ENCODE measurements around the gene ATL1.
"Not testable (repeated sequence)": the region's sequence is repeated elsewhere in the genome, so short reads cannot be mapped to it uniquely, and the experiment has no call there.

Gene ATL1

DNA sequence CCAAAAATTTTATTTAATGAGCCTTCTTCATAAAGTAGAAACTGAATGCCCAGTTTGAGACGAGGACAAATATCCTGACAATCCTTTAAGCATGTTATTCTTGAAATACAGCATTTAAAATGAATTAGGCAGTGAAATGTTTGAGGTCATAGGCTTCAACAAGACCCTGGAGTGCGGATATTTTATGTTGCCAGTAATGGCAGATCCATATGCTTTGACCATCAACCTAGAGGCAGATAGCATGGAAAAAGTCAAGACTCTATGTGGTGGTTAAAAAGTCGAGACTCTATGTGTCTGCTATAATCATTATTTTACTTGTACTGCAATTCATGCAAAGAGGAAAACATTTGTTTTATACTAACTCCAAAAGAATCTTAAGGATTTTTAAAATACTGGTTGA lies 25.5 kb upstream of the ATL1 start:
- DNase-seq (ENCODE audit: low read depth, low spot score): no peak

DNA sequence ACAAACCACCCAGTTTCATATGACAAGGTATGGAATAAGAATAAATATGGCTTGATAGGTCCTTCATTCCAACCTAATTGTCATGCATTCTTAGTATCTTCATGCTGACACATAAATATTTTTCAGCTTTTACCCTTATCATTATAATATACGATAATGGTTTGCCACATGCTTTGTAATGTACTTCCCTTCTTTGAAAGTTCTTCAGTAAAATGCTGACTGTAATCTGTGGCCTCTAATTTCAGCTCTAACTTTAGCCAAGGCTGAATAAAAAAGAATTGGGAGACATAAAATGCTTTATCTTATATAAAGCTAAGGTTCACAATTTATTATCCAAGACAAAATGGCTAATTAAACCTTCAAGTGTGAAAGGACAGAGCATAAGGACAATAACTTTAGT lies 24.9 kb upstream of the ATL1 start:
- DNase-seq (ENCODE audit: low read depth, low spot score): no peak

DNA sequence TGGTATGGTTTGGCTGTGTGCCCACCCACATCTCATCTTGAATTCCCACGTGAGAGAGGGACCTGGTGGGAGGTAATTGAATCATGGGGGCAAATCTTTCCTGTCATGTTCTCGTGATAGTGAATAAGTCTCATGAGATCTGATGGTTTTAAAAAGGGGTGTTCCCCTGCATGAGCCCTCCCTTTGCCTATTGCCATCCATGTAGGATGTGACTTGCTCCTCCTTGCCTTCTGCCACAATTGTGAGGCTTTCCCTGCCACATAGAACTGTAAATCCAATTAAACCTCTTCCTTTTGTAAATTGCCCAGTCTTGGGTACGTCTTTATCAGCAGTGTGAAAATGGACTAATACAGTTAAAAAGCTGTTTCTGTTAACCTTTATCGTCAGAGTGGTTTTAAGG lies 21.9 kb upstream of the ATL1 start:
- not testable (repeated sequence) for DNase-seq (ENCODE audit: low read depth, low spot score)

DNA sequence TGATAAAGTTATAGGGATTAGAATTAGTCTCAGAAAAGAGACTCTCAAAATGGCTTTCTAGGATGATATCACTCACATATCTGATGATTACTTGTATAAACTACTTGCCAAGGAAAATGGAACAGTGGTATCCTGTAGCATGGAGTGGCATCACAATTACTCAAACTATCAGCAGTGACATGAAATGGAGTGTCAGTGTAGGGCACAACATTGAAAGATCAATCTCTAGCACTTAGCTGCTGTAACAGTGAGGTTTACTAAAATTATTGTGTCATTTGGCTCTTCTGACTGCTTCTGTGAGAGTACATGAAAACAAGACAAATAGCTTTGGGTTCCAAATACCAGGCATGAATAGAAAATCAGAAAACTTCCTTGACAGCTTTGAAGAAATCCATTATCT lies 20.9 kb upstream of the ATL1 start:
- DNase-seq (ENCODE audit: low read depth, low spot score): no peak

DNA sequence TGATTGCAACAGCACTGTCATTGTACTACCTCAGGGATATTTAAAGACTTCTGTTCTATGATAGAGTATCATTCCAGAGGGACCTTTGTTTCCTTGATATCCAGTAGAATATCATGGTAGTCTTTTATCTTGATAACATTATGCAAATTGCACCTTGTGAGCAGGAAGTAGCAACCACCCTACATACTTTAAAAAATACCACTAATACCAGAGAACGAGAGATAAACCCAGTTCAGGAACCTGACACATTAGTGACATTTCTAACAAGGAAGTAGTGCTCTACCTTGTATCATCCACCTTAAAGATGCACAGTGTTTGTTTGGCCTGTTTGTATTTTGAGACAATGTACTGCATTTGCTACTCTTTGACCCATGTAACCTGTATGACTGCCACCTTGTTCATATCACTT lies 18.8 kb upstream of the ATL1 start:
- DNase-seq (ENCODE audit: low read depth, low spot score): no peak

DNA sequence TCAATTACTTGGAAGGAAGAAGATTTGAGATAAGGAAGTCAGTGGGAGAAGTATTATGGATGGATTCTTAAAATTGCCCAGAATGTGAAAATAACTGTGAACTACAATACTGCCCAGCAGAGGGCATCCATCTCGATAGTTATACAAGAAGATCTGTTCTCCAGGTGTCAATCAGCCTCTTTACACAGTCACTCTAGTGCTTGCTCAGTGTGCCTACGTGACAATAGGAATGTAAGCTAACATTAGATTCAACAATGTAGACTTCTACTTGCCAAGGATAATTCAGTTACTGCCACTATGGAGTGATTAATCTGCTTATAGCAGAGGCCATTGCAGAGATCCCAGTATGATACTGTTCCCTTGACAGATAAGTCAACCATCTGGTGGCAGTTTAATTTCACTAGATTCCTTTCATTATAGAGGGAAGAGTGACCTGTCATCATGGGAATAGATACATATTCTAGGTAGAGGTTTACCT lies 17.0 kb upstream of the ATL1 start:
- peak; percentile 65 for DNase-seq (ENCODE audit: low read depth, low spot score)

DNA sequence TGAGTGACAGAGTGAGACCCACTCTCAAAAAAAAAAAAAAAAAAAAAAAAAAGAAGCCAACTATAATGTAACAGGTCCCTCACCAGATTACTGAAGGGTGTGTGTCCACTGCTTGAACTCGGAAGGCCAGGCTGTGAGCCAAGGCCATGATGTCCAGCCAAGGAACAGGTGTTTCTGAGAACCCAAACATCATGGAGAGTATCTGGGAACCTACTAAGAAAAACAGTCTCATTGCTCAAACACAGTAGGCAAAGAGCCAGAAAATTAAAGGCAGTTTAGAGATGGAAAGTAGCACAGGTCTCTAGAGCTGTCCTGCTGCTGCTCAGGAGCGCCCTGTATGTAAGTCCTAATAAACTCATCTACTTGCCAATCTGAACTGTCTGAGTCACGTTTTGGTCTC lies 15.0 kb upstream of the ATL1 start:
- no peak for DNase-seq (ENCODE audit: low read depth, low spot score)

DNA sequence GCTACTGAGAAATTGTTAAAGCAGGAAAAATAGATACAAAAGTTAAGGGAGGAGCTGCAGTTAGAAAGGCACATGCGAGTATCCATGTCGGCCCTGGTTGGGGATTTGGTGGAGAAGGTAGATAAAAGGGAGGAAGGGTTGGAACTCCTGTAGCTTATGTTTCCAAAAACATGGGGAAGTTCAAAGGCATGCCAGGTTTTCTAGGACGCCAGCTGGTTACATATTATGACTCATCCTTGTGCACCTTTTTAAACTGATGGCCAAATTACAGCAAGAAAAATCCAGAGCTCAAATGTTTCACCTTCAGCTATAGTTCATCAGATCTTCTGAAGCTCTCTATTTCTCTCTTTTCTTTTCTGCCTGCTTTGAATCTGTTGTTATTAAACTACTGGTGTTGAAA lies 14.3 kb upstream of the ATL1 start:
- DNase-seq (ENCODE audit: low read depth, low spot score): peak; percentile 19

DNA sequence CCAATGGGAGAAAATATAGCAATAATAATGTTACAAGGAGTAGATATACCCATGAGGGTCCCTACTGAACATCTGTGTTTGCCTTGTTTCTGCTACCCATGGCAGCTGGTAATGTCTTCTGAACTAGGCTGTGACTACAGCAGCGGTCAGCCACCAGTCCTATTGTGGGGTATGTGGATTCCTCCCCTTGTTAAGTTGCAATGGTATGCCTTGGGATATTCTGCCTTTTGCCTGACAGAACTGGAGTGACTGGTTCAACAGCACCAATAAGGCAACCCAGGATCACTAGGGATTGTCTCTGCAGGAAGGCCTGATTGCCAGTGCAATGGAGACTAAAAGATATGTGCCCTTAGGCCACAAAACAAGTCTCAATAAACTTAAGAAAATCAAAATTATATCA lies 9.7 kb upstream of the ATL1 start:
- no peak for DNase-seq (ENCODE audit: low read depth, low spot score)

DNA sequence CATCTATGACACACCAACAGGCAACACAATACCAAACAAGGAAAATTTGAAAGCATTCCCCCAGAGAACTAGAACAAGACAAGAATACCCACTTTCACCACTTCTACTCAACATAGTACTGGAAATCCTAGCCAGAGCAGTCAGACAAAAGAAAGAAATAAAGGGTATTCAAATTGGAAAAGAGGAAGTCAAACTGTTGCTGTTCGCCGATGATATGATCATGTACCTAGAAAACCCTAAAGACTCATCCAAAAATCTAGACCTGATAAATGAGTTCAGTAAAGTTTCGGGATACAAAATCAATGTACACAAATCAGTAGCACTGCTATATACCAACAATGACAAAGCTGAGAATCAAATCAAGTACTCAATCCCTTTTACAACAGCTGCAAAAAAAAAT lies 8.1 kb upstream of the ATL1 start:
- no peak for DNase-seq (ENCODE audit: low read depth, low spot score)

DNA sequence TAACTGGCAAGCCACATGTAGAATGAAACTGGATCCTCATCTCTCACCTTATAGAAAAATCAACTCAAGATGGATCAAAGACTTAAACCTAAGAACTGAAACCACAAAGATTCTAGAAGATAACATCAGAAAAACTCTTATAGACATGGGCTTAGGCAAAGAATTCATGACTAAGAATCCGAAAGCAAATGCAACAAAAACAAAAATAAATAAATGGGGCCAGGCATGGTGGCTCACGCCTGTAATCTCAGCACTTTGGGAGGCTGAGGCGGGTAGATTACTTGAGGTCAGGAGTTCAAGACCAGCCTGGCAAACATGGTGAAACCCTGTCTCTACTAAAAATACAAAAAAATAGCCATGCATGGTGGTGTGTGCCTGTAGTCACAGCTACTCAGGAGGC lies 7.1 kb upstream of the ATL1 start:
- DNase-seq (ENCODE audit: low read depth, low spot score): not testable (repeated sequence)

DNA sequence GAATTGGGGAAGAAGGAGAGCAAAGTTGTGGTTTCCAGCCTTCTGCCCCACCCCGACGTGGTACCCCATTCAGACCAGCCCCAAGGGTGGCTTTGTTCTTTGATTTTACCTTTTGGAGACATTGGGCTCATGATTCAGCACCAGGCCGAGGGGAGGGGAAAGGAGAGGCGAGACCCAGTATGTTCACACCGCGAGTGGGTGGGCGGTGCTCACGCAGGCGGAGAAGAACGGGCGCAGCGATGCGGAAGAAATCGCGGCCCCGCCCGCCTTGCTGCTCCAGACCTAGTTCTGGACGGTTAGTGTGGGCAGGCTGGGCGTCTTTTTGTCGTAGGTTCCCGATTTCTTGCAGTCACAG lies 963 bp downstream of the ATL1 start:
- peak; percentile 86 for DNase-seq (ENCODE audit: low read depth, low spot score)

DNA sequence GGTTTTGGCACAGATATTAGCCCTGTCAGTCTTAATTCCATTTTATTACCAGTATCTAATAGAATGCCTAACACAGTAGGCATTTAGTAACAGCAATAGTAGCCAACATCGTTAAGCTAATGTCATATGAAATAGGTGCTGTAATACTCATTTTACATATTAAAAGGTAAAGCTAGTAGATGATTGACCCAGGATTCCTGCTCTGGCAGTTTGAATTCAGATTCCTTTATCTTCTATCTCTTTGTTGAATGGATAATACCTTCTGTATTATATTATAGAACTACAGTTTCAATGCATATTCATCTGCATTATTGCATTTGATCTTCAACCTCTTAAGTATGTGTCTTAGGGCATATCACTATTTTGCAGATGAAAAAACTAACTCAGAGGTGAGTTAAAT lies 2.9 kb downstream of the ATL1 start:
- DNase-seq (ENCODE audit: low read depth, low spot score): no peak

DNA sequence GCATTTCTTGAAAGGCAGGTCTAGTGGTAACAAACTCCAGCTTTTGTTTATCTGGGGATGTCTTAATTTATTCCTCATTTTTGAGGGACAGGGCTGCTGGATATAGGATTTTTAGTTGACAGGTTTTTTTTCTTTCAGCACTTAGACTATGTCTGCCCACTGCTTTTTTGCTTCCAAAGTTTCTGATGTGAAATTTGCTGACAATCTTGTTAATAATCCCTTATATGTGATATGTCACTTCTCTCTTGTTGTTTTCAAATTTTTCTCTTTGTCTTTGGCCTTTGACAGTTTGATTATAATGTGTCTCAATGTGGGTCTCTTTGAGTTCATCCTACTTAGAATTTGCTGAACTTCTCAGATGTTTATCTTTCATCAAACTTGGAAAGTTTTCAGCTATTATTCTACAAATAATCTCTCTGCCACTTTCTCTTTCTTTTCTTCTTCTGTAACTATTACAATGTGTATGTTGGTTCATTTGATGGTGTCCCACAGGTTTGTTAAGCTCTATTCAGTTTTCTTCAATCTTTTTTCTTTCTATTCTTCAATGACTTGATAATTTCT lies 9.8 kb downstream of the ATL1 start:
- DNase-seq (ENCODE audit: low read depth, low spot score): no peak

DNA sequence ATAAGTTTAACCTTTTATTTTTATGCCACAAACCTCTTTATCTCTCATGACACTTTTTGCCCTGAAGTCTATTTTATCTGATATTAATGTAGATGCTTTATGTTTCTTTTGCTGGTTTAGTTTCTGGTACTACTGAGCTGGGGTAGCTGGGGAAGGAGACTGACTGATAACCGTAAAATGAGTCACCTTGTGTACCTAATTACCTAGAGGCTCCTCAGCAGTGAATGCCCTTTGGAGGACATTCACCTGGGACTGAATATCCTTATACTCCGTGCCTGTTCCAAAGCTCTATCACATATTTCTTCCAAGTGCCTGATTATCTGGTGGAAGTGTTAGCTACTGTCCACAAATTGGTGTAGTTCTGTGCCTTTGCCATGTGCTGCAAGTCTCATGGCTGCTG lies 13.9 kb downstream of the ATL1 start:
- no peak for DNase-seq (ENCODE audit: low read depth, low spot score)

DNA sequence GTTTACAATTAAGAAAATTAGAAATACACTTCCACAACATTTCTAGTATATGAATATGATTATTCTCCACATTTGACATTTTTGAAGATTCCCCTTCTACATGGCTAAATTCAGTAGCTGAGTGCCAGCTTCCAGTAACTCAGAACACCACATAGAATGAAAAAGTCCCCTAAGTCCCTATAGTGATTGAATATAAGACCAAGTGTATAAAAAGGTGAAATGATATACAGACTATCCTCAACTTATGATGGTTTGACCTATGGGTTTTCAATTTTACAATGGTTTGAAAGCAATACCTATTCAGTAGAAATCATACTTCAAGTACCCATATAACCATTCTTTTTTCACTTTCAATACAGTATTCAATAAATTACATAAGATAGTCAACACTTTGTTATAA lies 15.8 kb downstream of the ATL1 start:
- DNase-seq (ENCODE audit: low read depth, low spot score): no peak

DNA sequence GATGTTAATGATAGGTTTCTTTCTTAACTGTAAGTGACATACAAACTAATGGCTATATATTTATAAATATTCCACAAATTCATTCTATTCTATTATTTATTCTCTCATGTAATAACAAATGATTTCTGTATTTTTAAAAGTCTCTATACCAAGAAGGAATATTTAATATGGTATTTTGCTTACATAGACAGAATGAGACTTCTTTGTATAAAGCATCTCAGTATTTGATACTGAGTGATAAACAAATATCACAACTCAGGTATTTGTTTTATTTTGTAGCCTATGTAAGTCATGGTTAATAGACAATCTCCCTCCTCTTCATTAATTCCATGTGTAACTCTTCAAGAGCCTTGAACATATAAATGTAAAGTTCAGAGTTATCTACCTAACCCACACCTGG lies 18.0 kb downstream of the ATL1 start:
- DNase-seq (ENCODE audit: low read depth, low spot score): no peak

DNA sequence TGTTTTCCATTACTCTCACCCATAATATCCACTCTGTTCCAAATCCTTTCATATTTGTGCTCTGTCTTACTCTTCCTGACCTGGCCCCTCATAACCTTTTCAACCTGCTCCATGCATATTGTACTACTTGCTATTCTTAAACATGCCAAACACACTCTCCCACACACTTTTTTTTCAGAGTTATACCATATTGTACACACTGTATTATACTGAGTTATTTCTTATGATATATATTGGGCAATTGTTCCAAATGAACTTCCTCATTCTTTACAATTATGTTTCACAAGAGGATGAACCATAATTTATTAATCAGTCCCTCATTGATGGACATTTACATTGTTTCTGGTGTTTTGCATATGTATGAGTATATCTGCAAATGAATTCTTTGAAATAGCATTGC lies 18.5 kb downstream of the ATL1 start:
- no peak for DNase-seq (ENCODE audit: low read depth, low spot score)

DNA sequence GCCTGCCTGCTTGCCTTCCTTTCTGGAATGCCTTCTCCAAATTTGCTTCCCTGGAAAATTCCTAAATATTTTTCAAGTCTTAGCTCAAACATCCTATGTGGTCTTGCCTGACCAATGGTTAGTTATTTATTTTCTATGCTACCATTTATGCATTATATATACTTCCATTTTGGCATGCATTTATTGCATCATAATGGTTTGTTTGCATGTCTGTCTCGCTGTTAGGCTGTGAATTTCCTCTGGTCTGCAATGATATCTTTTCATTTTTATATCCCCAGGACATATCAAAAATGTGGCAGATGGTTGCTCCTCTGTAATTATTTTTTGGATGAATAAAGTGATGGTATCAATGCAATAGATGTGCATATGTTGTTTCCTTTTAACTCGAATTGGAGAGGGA lies 30.5 kb downstream of the ATL1 start:
- no peak for DNase-seq (ENCODE audit: low read depth, low spot score)

DNA sequence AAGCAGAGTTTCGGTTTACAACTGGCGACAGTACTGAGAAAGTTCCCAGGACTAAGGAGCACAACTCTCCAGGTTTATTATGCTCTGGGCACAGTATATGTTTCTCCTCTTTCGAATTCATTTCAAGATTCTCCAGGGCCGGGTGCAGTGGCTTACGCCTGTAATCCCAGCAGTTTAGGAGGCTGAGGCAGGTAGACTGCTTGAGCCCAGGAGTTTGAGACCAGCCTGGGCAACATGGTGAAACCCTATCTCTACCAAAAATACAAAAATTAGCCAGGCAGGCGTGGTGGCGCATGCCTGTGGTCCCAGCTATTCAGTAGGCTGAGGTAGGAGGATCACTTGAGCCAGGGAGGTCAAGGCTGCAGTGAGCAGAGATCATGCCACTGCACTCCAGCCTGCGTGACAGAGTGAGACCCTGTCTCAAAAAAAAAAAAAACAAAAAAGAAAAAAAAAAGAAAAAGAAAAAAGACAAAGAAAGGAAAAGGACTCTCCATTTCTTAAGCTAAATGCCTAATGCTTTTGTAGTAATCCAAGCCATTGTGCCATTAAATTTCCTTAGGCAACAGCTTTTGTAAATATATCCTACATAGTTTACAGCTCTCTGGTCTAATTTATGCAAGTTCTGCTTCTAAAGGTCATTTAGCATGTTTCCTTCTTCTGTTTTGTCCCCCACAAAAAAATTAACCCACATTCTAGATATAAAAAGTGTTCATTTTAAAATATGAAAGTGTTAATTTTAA lies 34.8 kb downstream of the ATL1 start:
- DNase-seq (ENCODE audit: low read depth, low spot score): peak; percentile 9

DNA sequence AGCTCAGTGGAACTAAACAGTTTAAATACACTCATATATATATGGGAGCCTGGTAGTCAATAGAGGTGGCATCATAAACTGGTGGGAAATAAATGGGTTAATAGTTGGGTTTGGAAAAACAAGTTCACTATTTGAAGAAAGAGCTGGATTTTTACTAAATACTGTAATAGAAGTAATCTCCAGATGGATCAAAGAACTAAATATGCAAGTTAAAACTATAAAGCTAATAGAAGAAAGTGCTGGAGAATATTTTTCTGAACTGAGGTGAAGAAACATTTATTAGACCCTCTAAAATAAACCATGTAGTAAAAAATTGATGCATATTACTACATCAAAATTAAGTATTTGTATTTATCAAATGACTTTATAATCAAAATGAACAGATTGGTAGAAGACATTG lies 38.8 kb downstream of the ATL1 start:
- no peak for DNase-seq (ENCODE audit: low read depth, low spot score)

DNA sequence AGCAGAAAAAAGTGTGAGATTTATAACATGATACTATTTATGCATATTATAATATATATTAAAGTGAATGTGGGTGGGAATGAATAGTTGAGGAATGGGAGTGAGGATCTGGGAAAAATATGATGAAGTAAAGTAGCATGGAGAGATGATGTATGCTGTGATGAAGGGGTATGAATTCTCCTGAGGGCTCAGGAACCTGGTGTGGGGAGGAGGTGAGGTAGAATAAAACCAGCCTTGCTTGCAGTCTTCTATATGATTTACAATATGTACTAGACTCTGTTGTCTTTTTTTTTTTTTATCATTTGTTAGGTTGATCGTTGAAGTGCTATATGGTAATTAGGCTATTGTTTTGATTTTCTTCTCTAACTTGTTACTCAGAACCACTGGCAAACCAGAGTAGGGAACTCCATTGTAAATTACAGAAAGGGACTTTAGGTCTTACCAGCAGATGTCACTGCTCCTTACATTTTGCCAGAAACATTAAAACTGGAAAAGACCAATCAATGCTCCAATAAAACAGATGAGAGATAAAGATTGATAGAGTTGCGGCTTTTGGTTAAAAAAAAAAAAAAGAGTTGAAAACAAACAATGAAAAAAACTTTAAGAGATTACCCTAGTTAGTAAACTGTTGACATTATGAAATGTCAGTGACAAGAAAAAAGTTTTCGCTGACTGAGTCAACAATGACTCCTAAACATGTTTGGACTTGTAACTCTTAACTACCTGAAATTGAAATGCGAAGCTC lies 39.9 kb downstream of the ATL1 start:
- DNase-seq (ENCODE audit: low read depth, low spot score): peak; percentile 70

DNA sequence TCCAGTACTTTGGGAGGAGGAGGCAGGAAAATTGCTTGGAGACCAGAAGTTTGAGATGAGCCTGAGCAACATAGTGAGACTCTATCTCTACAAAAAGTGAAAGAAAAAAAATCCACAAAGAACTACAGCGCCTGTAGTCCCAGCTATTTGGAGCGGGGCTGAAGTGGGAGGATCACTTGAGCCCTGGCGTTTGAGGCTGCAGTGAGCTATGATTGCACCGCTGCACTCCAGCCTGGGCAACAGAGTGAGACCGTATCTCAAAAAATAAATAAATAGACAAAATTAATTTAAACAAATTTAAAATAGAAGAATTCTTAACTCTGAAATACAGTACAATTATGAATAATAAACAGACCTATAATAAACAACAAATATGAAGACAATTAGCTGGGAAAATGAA lies 40.9 kb downstream of the ATL1 start:
- DNase-seq (ENCODE audit: low read depth, low spot score): peak; percentile 35
